ENCODE data around the gene ARF3. TPM values are rescaled to one million over a fixed set of nuclear protein-coding genes. Genes with fewer than 3 reads are reported as not detected.

ARF3 gene
- total RNA-seq, 1 experiment from 2014 or later: 166 TPM

DNA sequence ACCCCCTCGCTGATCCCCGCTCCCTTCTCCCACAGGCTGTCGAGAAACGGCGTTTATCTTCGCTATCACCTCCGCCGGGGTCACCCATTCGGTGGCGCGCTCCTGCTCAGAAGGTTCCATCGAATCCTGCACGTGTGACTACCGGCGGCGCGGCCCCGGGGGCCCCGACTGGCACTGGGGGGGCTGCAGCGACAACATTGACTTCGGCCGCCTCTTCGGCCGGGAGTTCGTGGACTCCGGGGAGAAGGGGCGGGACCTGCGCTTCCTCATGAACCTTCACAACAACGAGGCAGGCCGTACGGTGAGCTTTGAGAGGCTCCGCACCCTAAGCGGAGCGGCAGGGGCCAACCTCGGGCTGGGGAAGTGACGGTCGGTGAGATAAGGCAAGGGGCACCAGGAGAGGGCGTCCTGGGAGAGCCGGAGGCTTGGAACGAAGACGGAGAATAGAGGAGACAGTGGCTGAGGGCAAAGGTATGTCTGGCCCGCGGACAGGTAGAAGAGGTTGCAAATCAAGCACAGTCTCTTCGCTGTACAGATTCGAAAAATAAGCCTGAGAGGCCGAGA lies 23.2 kb upstream of the ARF3 start:
- Histone ChIP-seq H3K9ac (ENCODE audit: low read length) (no peak overlapping the region), H3K9me3 (ENCODE audit: control insufficient read depth in 1 of 2, insufficient read depth in 1 of 2, low read depth in 1 of 2, low read length in 2 of 2) (no peaks in the 10 kb centered on the region), H3K9me2 (ENCODE audit: insufficient read depth) (no peaks in the 10 kb centered on the region), H3K36me3 (ENCODE audit: control insufficient read depth in 1 of 2, insufficient read depth in 2 of 2, low read length in 2 of 2) (no peaks in the 10 kb centered on the region), H4K20me1 (ENCODE audit: insufficient read depth) (no peaks in the 10 kb centered on the region), H3K4me3 (replicated peaks in 1 of 2; ENCODE audit: low read depth in 1 of 2, low read length in 2 of 2) (no peak overlapping the region), H3K79me2 (ENCODE audit: insufficient read depth, low read length) (no peaks in the 10 kb centered on the region), H3K4me1 (ENCODE audit: control insufficient read depth in 1 of 2, insufficient read depth in 2 of 2, low read length in 2 of 2) (peaks cover 3 to 12% of the 10 kb centered on the region in 2 experiments; a peak in 3 of 4 replicates), H3K4me2 (ENCODE audit: low read length) (no peak overlapping the region), H3K27me3 (ENCODE audit: insufficient read depth, low read length) (peaks cover 8% of the 10 kb centered on the region; the same call in 1 of the 2 replicates), H3K27ac (ENCODE audit: low read depth, low read length) (no peak overlapping the region; the same call in 1 of the 2 replicates), H2AFZ (ENCODE audit: low read depth, low read length, poor library complexity, severe bottlenecking) (no peak overlapping the region)
- POLR2A ChIA-PET: no interaction called here
- no TSS peak for BruUV-seq (replicated peaks)
- DNase-seq (ENCODE audit: low read depth, low spot score): no peak
- TF ChIP-seq SIN3A (IDR thresholded peaks at IDR 0.05; ENCODE audit: low read depth): no peak
- CTCF ChIA-PET: interaction anchor here (1.5 kb wide), 1 partner anchor 8 kb away, joined by 3 read pairs; no protein-coding TSS in a partner anchor
- intact Hi-C loops (cut with micrococcal nuclease): no loop called here
- RAD21 ChIA-PET (ENCODE audit: low non-redundant PET in 1 of 2, low total read pairs in 2 of 2, uncharacterized antibody in 2 of 2, unreplicated experiment in 2 of 2): no interaction called here
- ATAC-seq: no peak

DNA sequence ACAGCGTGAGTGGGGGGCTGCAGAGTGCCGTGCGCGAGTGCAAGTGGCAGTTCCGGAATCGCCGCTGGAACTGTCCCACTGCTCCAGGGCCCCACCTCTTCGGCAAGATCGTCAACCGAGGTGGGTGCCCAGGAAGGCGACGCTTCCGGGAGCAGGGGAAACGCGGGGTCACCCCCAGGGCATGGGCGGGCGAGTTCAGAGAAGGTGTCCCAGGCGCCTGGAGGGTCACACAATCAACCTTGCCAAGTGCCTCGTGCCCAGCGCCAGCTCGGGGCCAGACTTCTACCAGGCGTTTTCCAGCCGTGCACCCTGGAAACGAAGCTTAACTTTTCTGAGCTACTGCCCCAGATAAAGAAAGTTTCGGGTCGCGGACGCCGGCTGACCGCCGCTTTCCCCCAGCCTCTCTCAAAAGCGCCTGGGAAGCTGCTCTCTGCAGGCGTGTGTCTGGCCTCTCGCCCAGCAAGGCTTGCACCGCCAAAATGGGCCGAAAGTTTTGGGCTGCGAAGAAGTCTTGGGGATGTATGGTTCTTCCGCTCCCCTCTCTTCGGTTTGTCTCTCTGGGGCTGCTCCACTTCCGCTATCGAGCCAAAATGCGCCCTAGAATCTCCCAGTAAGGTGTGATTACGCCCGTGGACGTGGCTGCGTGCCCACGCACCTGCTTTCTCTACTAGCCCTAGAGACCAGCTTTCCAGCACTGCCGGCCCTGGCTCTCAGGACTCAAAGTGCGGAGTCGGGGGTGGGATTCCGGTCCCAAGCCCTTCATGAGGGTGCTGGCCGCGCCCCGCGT lies 22.5 kb upstream of the ARF3 start:
- TF ChIP-seq ZFX (IDR thresholded peaks at IDR 0.05): no peak
- no peak for TF ChIP-seq YY1 (IDR thresholded peaks at IDR 0.05; ENCODE audit: extremely low read depth, insufficient replicate concordance, low read depth, low read length)
- TF ChIP-seq, protein P1, sequence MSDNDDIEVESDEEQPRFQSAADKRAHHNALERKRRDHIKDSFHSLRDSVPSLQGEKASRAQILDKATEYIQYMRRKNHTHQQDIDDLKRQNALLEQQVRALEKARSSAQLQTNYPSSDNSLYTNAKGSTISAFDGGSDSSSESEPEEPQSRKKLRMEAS (IDR thresholded peaks at IDR 0.05): no peak

More for the DNA sequence above, 22.5 kb upstream of the ARF3 start:
- Histone ChIP-seq H3K27ac (ENCODE audit: low read depth, low read length) (no peak overlapping the region), H3K9me2 (ENCODE audit: insufficient read depth) (no peaks in the 10 kb centered on the region), H3K36me3 (ENCODE audit: control insufficient read depth in 1 of 2, insufficient read depth in 2 of 2, low read length in 2 of 2) (no peaks in the 10 kb centered on the region), H3K27me3 (ENCODE audit: insufficient read depth, low read length) (peaks cover 8% of the 10 kb centered on the region; the same call in 1 of the 2 replicates), H2AFZ (ENCODE audit: low read depth, low read length, poor library complexity, severe bottlenecking) (no peak overlapping the region), H3K4me1 (ENCODE audit: control insufficient read depth in 1 of 2, insufficient read depth in 2 of 2, low read length in 2 of 2) (peaks cover 3 to 12% of the 10 kb centered on the region in 2 experiments; a peak in 3 of 4 replicates), H3K79me2 (ENCODE audit: insufficient read depth, low read length) (no peaks in the 10 kb centered on the region), H3K9ac (ENCODE audit: low read length) (no peak overlapping the region), H3K9me3 (ENCODE audit: control insufficient read depth in 1 of 2, insufficient read depth in 1 of 2, low read depth in 1 of 2, low read length in 2 of 2) (no peaks in the 10 kb centered on the region), H3K4me2 (ENCODE audit: low read length) (no peak overlapping the region), H3K4me3 (replicated peaks in 1 of 2; ENCODE audit: low read depth in 1 of 2, low read length in 2 of 2) (no peak overlapping the region), H4K20me1 (ENCODE audit: insufficient read depth) (no peaks in the 10 kb centered on the region)
- CTCF ChIA-PET: interaction anchor here (1.5 kb wide), 1 partner anchor 8 kb away, joined by 3 read pairs; no protein-coding TSS in a partner anchor
- BruUV-seq (replicated peaks): no TSS peak
- DNase-seq (ENCODE audit: low read depth, low spot score) (no peak), ATAC-seq (no peak)
- RAD21 ChIA-PET (ENCODE audit: low non-redundant PET in 1 of 2, low total read pairs in 2 of 2, uncharacterized antibody in 2 of 2, unreplicated experiment in 2 of 2): no interaction called here
- POLR2A ChIA-PET: no interaction called here
- intact Hi-C loops (cut with micrococcal nuclease): no loop called here

All from HCT116 (cell line).